SH-SY5Y (cell line): Measurements from ENCODE around the gene EIF4ENIF1.

Experiments
- GATA2 ChIP-seq: IDR thresholded peaks from 2 replicates; pipeline ENCODE4 v1.6.1; 2011; ENCODE audit warnings: mild to moderate bottlenecking, low read depth, low read length
- GATA3 ChIP-seq: IDR thresholded peaks from 2 replicates; pipeline ENCODE4 v1.6.1; 2011; ENCODE audit warnings: low read depth, mild to moderate bottlenecking, low read length, moderate library complexity

DNA sequence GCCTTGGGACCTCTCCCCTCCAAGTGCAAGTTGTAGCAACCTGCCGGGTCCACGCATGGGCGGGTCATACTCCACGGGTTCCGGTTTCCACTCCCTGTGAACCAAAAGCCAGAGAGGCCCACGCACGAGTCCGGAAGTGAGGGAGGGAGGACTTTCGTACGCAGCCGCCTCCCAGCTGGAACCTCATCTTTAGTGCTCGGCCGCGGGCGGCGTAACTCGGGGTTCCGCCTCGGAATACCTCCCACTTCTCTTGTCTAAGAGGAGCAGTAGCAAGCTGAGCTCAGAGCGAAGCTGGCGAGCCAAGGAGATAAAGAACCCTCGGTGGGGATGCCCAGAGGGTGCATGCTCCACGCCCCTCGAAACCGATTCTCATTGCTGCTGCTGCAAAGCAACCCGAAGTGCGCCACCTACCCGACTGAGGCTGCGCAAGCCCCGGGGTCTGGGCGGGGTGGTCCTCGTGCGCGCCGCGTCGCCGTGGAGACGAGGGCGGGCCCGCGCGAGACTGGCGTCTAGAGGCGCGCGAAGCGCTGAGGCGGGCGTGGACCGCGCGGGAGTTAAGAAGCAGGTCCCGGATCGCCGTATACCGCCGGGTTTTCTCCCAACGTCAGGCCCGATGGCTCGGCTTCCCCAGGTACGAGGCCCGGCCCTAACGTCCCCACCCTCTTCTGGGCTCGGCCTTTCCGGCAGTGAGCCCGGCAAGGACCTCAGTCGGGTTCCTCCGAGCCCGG, 6.5 kb upstream of the EIF4ENIF1 start, which contains the start of gene SFI1:
- no peak for TF ChIP-seq GATA2
- TF ChIP-seq GATA3: no peak
